Astrocyte (in vitro differentiated cells and primary cell): ENCODE measurements around the gene PHF12.

Source experiments
- EZH2 ChIP-seq: IDR thresholded peaks from 2 replicates; pipeline ENCODE4 v1.6.1; 2012; ENCODE audit warnings: mild to moderate bottlenecking, low read length, inconsistent platforms; ENCODE audit not compliant: insufficient read depth
- TF ChIP-seq, protein P1 (sequence below): IDR thresholded peaks from 2 replicates; pipeline ENCODE4 v1.5.1; 2011; ENCODE audit warnings: low read depth, mild to moderate bottlenecking, inconsistent platforms, low read length, moderate library complexity; ENCODE audit not compliant: insufficient read depth

DNA sequence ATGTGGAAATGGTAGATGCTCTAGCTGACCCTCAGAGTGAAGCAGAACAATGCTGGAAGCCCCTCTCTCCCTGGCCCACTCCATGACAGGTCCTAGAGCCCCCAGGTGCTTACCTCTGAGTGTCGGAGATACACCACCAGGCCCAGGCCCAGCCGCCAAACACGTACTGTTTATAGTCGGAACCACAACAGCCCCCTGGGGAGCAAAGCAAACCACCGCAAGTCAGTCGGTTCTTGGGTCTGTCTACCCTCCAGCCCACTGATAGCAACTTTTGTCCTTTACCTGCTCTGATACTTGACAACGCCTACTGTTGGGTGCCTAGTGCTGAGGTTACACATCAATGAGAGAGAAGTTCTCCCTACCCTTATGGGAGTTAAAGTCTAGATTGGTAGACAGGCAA, 62.5 kb downstream of the PHF12 start:
- no peak for TF ChIP-seq EZH2
- TF ChIP-seq, protein P1, sequence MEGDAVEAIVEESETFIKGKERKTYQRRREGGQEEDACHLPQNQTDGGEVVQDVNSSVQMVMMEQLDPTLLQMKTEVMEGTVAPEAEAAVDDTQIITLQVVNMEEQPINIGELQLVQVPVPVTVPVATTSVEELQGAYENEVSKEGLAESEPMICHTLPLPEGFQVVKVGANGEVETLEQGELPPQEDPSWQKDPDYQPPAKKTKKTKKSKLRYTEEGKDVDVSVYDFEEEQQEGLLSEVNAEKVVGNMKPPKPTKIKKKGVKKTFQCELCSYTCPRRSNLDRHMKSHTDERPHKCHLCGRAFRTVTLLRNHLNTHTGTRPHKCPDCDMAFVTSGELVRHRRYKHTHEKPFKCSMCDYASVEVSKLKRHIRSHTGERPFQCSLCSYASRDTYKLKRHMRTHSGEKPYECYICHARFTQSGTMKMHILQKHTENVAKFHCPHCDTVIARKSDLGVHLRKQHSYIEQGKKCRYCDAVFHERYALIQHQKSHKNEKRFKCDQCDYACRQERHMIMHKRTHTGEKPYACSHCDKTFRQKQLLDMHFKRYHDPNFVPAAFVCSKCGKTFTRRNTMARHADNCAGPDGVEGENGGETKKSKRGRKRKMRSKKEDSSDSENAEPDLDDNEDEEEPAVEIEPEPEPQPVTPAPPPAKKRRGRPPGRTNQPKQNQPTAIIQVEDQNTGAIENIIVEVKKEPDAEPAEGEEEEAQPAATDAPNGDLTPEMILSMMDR: no peak
